Tibial artery (tissue), 4 donors: ENCODE data around the gene EIF4A3.

Source experiments
- DNase-seq, 2 donors: peaks; one replicate each; pipeline ENCODE4 v3.0.0-alpha.2; 2019
- H3K27ac ChIP-seq, 2 donors: fragments of 200-600 bp; sonication (generic) in 1 of 2; 1 replicate in 1 of 2; 2 replicates in 1 of 2; pipeline ENCODE4 v1.5.1; 2018 to 2019; ENCODE audit warnings: mild to moderate bottlenecking in 1 of 2
- H3K27me3 ChIP-seq, 2 donors: fragments of 200-600 bp; sonication (generic) in 1 of 2; one replicate each; pipeline versions ENCODE4 v1.5.1 to v1.6.0; 2016 to 2019
- H3K36me3 ChIP-seq, 3 donors: fragments of 200-600 bp; sonication (generic) in 2 of 3; one replicate each; pipeline ENCODE4 v1.5.1; 2016 to 2019; ENCODE audit warnings: mild to moderate bottlenecking in 2 of 3
- H3K4me1 ChIP-seq, 4 donors: fragments of 200-600 bp; sonication (generic) in 2 of 4; 1 replicate in 3 of 4; 2 replicates in 1 of 4; pipeline ENCODE4 v1.5.1; 2016 to 2019
- H3K4me3 ChIP-seq, 2 donors: fragments of 200-600 bp; sonication (generic) in 1 of 2; 1 replicate in 1 of 2; 2 replicates in 1 of 2; pipeline ENCODE4 v1.5.1; 2018 to 2019; ENCODE audit warnings: mild to moderate bottlenecking in 2 of 2
- H3K9me3 ChIP-seq, 3 donors: fragments of 200-600 bp; sonication (generic) in 1 of 3; one replicate each; pipeline ENCODE4 v1.5.1; 2016 to 2019
- CTCF ChIP-seq, 2 experiments: fragments of 200-600 bp in 1 of 2; fragments of 450-650 bp in 1 of 2; IDR thresholded peaks; one replicate each; pipeline ENCODE4 v1.5.1; 2017 to 2019; ENCODE audit warnings: antibody characterized with exemption in 2 of 2, mild to moderate bottlenecking in 1 of 2, moderate library complexity in 1 of 2
- intact Hi-C: fragments of 100-400 bp; cut with DNase I; formaldehyde crosslinking; loops from one replicate; pipeline ENCODE4 v1.15.0; 2023; ENCODE audit warnings: low total_unique reads

Gene EIF4A3

GRCh38 chr17:80169784-80170500 lies 23.0 kb upstream of the EIF4A3 start, which contains the start of gene CARD14:
Gene CARD14, plus strand, starts transcription at chr17:80170030. Its CDS starts 11,409 bp downstream, at chr17:80181439.
- H3K9me3 ChIP-seq, result no peaks in the 10 kb centered on the region
- intact Hi-C loops, result no loop called here
- no peak for TF ChIP-seq CTCF (IDR thresholded peaks at IDR 0.05)
- H3K4me1 ChIP-seq, result no peaks in the 10 kb centered on the region
- H3K27ac ChIP-seq, result no peak within 1 kb of the TSS
- no peak within 1 kb of the TSS for H3K4me3 ChIP-seq
- peaks cover 0 to 15% of the 10 kb centered on the region in 2 donors for H3K27me3 ChIP-seq
- no peaks in the 10 kb centered on the region for H3K36me3 ChIP-seq
- DNase-seq, result no peak

GRCh38 chr17:80169107-80169506 lies 22.2 kb upstream of the EIF4A3 start:
- Histone ChIP-seq H3K4me1 (no peaks in the 10 kb centered on the region), H3K9me3 (no peaks in the 10 kb centered on the region), H3K36me3 (no peaks in the 10 kb centered on the region), H3K4me3 (no peak overlapping the region), H3K27me3 (peaks cover 0 to 15% of the 10 kb centered on the region in 2 donors), H3K27ac (no peak overlapping the region)
- DNase-seq, result no peak
- intact Hi-C loops, result no loop called here
- TF ChIP-seq CTCF (IDR thresholded peaks at IDR 0.05), result no peak

GRCh38 chr17:80168371-80168770 lies 21.4 kb upstream of the EIF4A3 start:
- Histone ChIP-seq H3K27ac (no peak overlapping the region), H3K4me1 (no peaks in the 10 kb centered on the region), H3K4me3 (no peak overlapping the region), H3K36me3 (no peaks in the 10 kb centered on the region), H3K27me3 (peaks cover 0 to 15% of the 10 kb centered on the region in 2 donors), H3K9me3 (no peaks in the 10 kb centered on the region)
- no peak for DNase-seq
- TF ChIP-seq CTCF (IDR thresholded peaks at IDR 0.05), result no peak
- intact Hi-C loops, result no loop called here

GRCh38 chr17:80166446-80166845 lies 19.5 kb upstream of the EIF4A3 start:
- Histone ChIP-seq H3K27ac (no peak overlapping the region), H3K9me3 (no peaks in the 10 kb centered on the region), H3K27me3 (peaks cover 0 to 17% of the 10 kb centered on the region in 2 donors), H3K4me3 (no peak overlapping the region), H3K36me3 (no peaks in the 10 kb centered on the region), H3K4me1 (no peaks in the 10 kb centered on the region)
- TF ChIP-seq CTCF (IDR thresholded peaks at IDR 0.05), result no peak
- intact Hi-C loops, result no loop called here
- DNase-seq, result no peak

GRCh38 chr17:80164185-80164584 lies 17.3 kb upstream of the EIF4A3 start:
- intact Hi-C loops, result no loop called here
- Histone ChIP-seq H3K4me3 (no peak overlapping the region), H3K27ac (no peak overlapping the region), H3K4me1 (no peaks in the 10 kb centered on the region), H3K9me3 (no peaks in the 10 kb centered on the region), H3K36me3 (no peaks in the 10 kb centered on the region), H3K27me3 (peaks cover 0 to 30% of the 10 kb centered on the region in 2 donors)
- no peak for DNase-seq
- no peak for TF ChIP-seq CTCF (IDR thresholded peaks at IDR 0.05)
